GM21528 (cell line): ENCODE data around the gene MOB4.
"Not testable (repeated sequence)": the region's sequence is repeated elsewhere in the genome, so short reads cannot be mapped to it uniquely, and the experiment has no call there.

ENCODE experiments used
- ATAC-seq: cut with Tn5 transposase; IDR thresholded peaks from one replicate; pipeline ENCODE4 v1.9.1; 2021; ENCODE audit warnings: mild to moderate bottlenecking, moderate library complexity; ENCODE audit not compliant: unreplicated experiment, low FRiP score

The MOB4 gene

DNA sequence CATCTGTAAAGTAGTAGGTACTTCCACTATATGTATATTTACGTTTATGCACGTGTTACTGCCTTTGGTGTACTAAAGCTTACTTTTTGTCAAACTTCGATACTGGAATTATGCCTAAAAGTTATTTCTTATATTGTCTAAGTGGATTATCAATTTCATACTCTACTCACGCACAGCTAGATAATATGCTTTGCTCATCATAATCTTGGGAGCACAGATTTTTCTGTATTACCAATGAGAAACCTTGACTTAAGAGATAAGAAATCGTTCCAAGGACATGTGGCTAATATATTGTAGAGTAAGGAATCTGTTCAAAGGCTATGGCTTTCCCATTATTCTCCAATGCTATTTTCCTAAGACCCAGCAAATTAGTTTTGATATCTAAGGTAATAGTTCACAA, 9.2 kb upstream of the MOB4 start:
- no peak for ATAC-seq

DNA sequence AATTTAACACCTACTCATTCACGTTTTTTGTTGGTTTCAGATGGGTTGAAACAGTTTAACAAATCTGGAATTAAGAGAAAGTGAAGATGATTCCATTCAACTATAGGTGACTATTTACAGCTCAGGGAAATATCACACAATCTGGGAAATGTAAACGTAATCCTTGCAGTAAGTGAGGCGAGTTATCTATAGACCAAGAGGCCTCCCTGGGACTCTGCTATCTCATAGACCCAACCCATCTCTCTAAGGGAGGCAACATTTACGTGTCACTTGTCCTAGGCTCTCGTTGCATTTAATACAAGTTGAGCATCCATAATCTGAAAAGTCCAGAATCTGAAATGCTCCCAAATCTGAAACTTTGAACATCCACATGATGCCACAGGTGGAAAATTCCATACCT, 2.0 kb upstream of the MOB4 start:
- no peak for ATAC-seq

DNA sequence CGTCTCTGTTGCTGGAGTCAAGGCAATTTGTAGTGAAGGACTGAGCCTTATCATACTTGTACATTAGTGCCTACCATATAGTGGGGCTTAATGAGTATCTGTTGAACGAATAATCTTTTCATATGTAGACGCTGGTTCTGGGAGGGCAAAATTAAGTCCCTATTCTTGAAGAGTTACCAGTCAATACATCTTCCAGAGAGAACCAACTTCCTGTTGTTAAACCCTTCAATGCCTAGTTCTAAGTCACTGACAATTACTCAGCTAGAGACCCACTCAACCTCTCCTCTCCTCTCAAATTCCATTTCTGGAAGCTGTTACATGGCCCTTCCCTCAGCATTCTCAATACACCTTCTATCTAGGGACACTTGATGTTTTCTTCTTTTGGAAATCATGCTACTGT, 1.1 kb upstream of the MOB4 start:
- ATAC-seq: no peak

DNA sequence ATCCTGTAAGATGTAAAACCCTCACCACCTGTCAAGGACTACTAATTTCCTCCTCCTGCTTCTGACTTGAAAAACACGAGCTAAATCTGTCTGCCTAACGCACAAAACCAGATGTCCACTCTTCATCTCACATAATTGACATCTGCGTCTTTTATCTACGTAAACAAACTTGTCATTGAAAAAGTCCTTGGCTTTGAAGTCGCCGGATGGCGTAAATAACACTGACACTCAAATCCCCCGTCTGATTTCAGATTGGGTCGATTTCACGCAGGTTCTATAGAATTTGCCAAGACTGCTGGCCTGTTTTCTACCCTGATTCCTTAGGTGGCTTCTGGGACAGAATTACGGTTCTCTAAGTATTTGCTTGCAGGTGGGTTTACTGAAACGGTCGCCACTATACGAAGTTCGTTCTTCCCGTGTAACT, 539 bp upstream of the MOB4 start:
- ATAC-seq: no peak

DNA sequence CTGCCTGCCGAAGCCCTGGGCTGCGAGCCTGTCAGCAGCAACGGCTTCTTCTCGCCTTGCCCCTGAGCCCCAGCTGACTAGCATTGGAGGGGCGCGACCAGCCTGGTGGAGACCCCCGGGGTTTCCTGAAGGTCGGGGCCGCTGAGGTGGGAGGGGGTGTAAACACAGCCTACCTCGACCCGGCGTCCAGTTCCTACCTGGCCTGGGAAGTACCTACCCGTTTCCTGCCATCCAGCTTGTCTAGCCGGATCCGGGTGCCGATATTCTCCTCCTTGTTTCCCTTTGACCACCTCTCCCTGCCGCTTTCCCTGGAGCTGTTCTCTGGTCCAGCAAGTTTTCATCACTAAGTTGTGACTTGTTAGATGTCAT, 511 bp downstream of the MOB4 start:
- ATAC-seq: peak; percentile 21

DNA sequence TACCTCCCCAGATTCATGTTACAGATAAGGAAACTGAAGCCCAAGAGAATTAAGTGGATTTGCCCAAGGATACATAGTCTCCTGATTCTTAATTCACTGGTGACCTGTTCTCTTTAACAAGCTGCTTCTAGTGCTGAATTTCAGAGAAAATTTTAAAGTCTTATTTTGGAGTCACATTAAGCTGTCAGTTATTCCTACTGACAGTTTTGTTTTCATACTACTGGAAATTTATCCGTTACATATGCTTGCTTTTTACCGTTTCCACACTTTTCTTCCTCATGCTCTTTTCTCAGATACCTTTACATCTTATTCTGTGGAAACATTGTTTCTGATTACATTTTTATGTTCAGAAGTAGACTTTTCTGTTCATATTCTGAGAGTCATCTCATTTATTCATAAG, 1.3 kb downstream of the MOB4 start:
- ATAC-seq: no peak

DNA sequence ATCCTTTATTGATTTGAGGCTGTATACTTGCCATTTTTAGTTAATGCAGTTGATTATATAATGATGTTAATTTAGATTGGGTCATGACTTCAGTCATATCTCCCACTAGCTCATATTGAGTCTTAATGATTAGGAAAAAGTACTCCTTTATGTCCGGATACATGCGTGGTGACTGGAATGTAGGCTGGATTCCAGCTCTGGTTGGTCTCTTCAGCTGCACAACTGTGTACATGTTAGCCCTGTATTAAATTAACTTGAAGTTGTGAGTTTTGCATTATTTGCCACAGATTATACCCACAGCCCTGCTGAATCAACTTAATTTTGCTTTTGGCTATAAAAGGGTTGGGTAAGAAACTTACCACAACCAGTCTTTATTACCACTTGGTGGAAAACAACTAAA, 22.5 kb downstream of the MOB4 start:
- ATAC-seq: no peak

DNA sequence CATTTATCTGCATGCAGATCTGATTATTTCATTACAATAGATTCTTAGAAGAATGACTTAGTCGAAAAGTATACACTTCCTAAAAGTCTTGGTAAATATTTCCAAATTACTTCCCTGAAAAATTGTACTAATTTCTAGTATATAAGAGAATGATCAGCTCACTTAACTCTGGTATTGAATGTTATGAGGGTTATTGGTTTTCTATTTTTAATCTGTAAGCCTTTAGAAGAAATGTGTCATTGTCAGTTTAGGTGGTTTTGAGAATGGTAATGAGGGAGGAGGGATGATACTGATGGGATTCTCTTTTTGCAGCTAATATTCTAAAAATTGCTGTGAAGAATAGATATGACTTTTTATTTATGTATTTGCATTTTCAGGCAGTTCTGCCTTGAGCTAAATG, 23.9 kb downstream of the MOB4 start:
- no peak for ATAC-seq

DNA sequence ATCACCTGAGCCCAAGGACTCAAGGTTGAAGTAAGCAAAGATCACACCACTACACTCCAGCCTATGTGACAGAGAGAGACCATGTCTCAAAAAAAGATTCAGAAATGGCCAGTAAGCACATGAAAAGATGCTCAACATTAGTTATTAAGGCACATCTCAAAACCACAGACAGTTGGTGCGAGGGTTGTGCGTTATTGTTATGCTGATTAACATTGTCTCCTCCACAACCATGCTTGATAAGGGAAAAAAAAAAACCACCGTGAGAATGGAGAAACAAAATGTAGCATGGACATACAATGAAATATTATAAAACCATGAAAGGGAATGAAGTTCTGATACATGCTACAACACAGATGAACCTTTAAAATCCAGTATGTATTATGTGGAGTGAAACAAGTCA, 27.3 kb downstream of the MOB4 start:
- ATAC-seq: no peak

DNA sequence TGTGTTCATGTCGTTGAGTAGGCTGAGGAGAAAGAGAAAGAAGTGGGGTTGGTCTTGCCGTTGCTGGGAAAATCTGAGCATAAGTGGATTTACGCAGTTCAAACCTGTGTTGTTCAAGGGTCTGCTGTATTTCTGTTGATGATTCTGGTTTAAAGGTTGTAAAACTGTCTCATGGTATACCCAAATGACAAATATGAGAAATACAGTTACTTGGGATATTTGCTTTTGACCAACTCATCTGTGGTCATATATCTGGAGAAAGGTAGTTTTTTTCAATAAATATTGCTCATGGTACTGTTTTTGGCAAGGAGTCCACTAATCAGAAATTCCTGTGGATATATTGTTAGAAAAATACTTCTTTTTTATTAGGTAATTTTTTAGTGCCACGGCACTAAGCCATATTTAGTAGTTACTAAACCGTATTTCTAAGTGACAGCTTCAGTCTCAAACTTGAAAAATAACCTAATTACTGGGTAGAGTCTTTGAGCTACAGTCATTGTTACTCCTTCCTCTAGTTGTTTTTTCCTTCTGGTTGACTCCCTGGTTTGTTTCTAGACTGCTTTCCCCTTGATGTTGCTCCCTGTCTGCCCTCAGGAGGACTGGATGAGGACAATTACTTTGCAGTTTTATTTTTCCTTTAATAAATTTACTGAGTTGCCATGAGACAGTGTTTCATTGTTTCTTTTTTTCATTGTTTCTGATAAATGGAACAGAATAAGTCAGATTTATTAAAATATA, 31.5 kb downstream of the MOB4 start:
- no peak for ATAC-seq

DNA sequence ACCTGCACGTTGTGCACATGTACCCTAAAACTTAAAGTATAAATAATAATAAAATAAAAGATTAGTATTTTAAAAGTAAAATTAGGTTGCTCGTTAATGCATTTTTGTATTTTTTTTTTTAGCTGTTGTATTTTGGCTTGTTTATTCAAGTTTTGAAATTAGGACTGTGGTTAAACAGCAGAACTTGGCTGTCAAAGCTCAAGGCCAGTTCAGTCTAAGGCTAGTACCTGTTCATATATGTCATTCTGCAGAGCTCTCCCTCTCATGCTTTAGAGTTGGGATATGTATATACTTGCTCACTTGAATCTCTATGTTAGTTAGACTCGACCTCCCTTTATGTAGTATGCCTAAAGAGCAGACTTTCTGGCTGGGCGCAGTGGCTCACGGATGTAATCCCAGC, 32.7 kb downstream of the MOB4 start:
- no peak for ATAC-seq

DNA sequence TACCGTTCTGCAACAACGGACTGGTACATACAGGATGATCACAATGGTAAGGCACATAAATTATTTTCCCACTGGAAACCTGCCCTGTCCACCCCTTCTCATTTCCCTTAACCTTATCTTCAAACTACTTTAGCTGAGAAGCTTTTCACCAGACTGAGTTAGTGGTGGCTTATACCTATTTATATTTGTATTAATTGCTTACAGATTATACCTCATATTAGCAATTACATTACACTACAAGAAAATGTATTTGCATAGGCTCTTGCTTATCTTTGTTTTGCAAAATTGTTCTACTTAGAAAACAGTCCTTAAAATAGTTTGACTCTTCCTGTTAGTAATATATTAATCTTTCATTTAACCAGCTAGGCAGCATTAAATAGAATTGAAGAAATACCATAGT, 35.4 kb downstream of the MOB4 start:
- not testable (repeated sequence) for ATAC-seq

DNA sequence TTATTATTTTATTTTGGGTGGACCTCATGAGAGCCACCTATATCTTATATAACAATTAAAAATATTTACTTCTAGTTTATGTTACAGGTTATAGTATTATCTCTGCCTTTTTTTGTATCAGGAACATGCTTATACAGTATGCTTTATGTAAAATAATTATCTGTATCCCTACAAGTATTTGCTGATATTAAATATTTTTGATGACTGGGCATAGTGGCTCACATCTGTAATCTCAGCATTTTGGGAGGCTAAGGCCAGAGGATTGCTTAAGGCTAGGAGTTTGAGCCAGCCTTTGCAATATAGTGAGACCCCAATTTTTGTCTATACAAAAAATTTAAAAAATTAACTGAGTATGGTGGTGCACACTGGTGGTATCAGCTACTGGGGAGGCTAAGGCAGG, 39.6 kb downstream of the MOB4 start:
- no peak for ATAC-seq

DNA sequence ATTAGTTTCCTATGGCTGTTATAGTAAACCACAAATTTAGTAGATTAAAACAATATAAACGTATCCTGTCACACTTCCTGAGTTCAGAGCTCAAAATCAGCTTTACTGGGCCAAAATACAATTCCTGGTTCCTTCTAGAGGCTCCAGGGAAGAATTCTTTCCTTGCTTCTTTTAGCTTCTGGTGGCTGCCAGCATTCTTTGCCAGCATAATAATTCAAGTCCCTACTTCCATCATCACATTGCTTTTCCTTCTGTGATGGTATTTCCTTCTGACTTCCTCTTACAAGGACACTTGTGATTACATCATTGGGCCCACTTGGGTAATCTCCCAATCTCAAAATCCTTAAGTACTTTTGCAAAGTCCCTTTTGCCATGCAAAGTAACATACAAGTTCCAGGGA, 40.6 kb downstream of the MOB4 start:
- no peak for ATAC-seq

DNA sequence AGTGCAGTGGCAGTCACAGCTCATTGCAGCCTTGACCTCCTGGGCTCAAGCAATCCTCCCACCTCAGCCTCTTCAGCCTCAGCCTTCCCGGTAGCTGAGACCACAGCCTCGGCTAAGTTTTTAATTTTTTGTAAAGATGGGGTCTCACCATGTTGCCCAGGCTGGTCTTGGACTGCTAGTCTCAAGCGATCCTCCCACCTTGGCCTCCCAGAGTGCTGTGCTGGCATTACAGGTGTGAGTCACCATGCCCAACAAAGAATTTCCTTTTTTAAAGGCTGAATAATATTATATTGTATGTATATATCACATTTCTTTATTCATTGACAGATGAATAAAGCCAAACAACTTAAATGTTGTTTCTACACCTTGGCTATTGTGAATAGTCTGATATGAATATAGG, 42.5 kb downstream of the MOB4 start:
- no peak for ATAC-seq

DNA sequence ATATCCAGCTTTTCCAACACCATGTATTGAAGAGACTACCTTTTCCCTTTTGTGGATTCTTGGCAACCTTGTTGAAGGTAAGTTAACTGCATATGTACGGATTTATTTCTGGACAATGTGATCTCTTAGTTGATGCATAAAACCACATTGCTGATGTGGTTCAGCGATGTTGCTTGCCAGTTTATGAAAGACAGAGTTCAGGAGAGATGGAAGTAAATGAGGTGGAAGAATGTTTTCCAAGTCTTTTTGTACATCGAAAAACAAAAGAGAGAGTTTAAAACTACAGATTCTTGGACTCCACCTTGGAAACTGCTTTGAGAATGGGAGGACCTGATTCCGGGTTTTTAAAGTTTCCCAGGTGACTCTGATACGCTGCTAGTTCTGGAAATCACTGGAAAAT, 43.8 kb downstream of the MOB4 start:
- ATAC-seq: no peak

DNA sequence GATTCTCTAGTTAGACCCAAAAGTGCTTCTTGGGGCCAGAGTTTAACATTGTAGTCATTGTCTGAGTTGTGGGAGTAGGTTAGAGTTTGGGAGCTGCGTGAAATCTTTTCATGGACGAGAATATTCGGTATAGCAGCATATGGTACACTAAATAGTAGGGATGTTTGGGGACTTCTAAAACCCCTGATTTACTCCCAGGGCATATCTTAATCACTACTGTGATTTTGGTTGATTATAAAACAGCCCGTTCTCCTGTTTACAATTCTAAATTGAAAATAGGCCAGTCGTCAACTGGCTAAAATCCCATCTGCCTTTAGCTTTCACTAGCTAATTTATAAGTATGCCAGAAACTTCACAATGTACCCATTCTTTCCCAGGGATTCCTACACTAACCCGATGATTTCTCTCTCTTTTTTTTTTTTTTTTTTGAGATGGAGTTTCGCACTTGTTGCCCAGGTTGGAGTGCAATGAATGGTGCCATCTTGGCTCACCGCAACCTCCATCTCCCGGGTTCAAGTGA, 44.3 kb downstream of the MOB4 start:
- no peak for ATAC-seq

DNA sequence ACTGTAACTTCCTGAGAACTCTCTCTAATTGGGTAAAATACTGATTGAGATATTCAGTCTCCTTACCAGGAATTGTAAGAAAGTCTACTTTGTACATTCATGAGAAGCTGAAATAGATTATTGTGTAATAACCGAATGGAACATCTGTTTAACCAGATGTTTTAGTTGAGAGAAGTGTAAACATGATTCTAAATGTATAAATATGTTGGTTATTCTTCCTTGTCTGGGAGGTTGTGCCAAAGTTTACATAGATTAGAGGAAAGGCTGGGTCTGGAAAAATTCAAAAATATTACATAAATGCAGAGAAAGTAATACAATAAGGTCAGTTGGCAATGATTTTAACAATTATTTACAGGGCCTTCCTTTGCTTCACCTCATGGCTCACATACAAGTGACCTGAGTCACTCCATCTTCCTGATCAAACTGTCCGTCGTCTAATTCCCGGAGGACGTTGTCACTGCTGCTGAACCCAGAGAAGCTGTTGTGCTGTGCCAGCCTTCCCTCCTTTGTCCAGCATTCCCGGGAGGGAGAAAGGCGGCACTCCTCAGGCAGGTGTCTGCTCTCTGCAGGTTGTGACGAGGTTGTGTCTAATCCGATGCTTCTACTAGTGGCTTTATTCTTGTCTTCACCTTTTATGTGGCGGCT, 55.9 kb downstream of the MOB4 start:
- no peak for ATAC-seq

DNA sequence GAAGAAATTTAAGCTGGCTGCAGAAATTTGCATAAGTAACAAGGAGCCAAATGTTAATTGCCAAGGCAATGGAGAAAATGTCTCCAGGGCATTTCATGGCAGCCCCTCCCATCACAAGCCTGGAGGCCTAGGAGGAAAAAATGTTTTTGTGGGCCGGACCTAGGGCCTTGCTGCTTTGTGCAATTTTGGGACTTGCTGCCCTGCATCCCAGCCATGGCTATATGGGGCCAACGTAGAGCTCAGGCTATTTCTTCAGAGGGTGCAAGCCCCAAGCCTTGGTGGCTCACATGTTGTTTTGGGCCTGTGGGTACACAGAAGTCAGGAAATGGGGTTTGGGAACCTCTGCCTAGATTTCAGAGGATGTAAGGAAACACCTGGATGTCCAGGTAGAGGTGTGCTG, 57.7 kb downstream of the MOB4 start:
- ATAC-seq: no peak

DNA sequence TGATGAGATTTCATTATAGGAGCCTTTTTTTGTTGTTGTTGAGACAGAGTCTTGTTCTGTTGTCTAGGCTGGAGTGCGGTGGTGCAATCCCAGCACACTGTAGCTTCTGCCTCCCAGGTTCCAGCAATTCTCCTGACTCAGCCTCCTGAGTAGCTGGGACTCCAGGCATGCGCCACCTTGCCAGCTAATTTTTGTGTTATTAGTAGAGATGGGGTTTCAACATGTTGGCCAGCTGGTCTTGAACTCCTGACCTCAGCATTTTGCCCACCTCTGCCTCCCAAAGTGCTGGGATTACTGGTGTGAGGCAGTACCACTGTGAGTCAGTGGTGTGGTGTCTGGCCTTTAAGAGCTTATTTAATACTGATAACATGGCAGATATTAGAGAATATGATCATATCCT, 60.1 kb downstream of the MOB4 start:
- ATAC-seq: no peak

DNA sequence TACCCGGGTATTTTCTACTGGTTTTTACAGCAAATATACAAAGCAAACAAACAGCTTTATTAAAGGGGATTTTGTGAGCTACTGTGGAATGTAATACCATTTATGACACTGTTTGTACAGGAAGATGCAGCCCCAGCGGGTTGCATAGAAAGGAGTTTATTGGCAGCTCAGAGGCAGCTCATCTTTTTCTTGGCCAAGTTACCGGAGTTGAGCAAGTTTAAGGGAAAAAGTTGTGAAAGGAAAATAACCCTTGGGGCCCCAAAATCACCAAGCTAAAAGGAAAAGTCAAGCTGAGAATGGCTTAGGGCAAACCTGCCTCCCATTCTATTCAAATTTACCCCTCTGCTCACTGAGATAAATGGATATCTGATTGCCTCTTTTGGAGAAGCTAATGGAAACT, 60.8 kb downstream of the MOB4 start:
- no peak for ATAC-seq

DNA sequence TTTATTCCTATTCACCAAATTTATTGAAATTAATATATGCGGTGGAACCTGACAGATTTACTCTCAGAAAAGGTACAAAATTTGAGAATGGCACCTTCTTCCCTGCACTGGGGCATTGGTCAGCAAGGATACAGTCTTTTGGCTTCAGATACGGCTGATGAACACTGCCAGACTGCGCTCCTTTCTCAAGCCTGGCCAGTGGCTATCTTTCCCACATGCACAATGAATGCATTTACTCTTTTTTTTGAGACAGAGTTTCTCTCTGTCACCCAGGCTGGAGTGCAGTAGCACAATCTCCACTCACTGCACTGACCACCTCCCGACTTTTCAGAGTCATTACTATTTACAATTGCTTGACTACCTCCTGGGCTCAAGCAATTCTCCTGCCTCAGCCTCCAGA, 61.6 kb downstream of the MOB4 start:
- no peak for ATAC-seq
